ENCODE measurements around the gene VAMP5. TPM values are rescaled to one million over a fixed set of nuclear protein-coding genes. Genes with fewer than 3 reads are reported as not detected.
A peak's percentile ranks its signal among the peaks of the same experiment; 100 is the strongest.

VAMP5 gene
- polyA plus RNA-seq, 1 donor, result 18.0 TPM

GRCh38 chr2:85594715-85595300, 10.6 kb downstream of the VAMP5 start:
- WGBS (ENCODE audit: insufficient coverage, low lambda C conversion rate), result no CpG with 5 or more reads among the region's 13 CpGs
- Histone ChIP-seq H3K4me1 (ENCODE audit: control insufficient read depth, insufficient read depth, low read length) (peaks cover 30% of the 10 kb centered on the region), H3K9me3 (ENCODE audit: control insufficient read depth, low read depth, low read length) (no peaks in the 10 kb centered on the region), H3K27me3 (ENCODE audit: control insufficient read depth, insufficient read depth, low read length) (no peaks in the 10 kb centered on the region), H3K4me3 (ENCODE audit: low read length) (peak overlapping the region; percentile 82), H3K27ac (ENCODE audit: low read length) (peak overlapping the region; percentile 84), H3K36me3 (ENCODE audit: control insufficient read depth, insufficient read depth, low read length) (peaks cover 27% of the 10 kb centered on the region)
- DNase-seq, result no peak

DNA sequence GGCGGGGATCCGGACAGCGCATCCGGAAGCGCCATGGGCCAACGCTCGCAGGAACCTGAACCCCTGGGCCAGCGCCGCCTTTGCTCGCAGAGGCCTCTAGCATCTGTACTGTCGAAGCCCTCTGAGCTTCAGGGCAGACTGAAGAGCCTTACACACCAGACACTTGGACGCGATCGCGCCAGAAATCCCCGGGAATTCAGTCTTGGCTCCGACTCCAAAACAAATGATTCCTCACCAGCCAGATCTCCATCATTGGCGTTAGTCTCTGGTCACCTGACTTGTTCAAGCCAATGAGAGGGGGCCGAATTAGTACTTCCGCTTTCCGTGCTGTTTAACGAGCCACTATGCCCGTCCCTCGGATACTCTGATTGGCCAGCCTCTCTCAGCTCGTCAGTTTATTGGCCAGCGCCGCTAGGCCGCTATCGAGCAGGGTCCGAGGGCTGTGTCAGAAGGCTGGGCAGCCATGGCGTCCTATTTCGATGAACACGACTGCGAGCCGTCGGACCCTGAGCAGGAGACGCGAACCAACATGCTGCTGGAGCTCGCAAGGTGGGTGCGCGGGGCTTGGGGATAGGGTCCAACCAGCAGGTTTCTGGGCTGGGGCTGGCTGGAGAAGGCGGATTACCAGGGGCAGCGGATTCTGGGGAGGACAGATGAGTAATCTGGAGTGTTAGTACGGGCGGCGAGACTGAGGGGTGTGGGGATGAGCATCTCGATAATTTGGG, 11.2 kb downstream of the VAMP5 start, which contains the start of gene RNF181:
Gene RNF181 (plus strand): TSS at position 445 of the 725 bp plus-strand sequence. CDS start 19 bp downstream, at position 464.
- Histone ChIP-seq H3K9me3 (ENCODE audit: control insufficient read depth, low read depth, low read length) (no peaks in the 10 kb centered on the region), H3K4me1 (ENCODE audit: control insufficient read depth, insufficient read depth, low read length) (peaks cover 30% of the 10 kb centered on the region), H3K4me3 (ENCODE audit: low read length) (peak within 1 kb of the TSS; percentile 82), H3K27me3 (ENCODE audit: control insufficient read depth, insufficient read depth, low read length) (no peaks in the 10 kb centered on the region), H3K36me3 (ENCODE audit: control insufficient read depth, insufficient read depth, low read length) (peaks cover 33% of the 10 kb centered on the region), H3K27ac (ENCODE audit: low read length) (peak within 1 kb of the TSS; percentile 84)
- no CpG with 5 or more reads among the region's 47 CpGs for WGBS (ENCODE audit: insufficient coverage, low lambda C conversion rate)
- peak; percentile 97 to 98 for DNase-seq

- Histone ChIP-seq H3K36me3 (ENCODE audit: control insufficient read depth, insufficient read depth, low read length) (peaks cover 39% of the 10 kb centered on the region), H3K27me3 (ENCODE audit: control insufficient read depth, insufficient read depth, low read length) (no peaks in the 10 kb centered on the region), H3K9me3 (ENCODE audit: control insufficient read depth, low read depth, low read length) (no peaks in the 10 kb centered on the region), H3K4me3 (ENCODE audit: low read length) (peak overlapping the region; percentile 82), H3K4me1 (ENCODE audit: control insufficient read depth, insufficient read depth, low read length) (peaks cover 30% of the 10 kb centered on the region), H3K27ac (ENCODE audit: low read length) (peak overlapping the region; percentile 66)
- no CpG with 5 or more reads among the region's 10 CpGs for WGBS (ENCODE audit: insufficient coverage, low lambda C conversion rate)
- no peak for DNase-seq
Observed at GRCh38 chr2:85596026-85596333, 11.7 kb downstream of the VAMP5 start.

DNA sequence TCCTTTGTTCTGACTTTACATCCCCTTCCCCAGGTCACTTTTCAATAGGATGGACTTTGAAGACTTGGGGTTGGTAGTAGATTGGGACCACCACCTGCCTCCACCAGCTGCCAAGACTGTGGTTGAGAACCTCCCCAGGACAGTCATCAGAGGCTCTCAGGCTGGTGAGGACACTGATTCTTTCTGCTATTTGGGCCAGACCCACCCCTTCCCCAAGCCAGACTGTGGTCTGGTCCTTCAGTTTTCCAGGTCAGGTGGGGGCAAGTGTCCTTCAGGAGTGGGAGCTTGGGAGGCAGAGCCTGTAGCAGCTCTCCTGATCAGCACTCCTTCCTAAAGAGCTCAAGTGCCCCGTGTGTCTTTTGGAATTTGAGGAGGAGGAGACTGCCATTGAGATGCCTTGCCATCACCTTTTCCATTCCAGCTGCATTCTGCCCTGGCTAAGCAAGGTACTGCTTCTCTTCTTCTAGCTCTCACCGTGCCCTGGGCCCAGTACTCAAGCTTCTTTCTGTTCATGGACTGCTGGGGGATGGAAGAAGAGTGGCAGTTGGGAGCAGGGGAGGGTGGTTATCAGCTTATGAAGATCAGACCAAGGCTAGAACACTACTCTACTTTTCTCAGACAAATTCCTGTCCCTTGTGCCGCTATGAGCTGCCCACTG, 12.4 kb downstream of the VAMP5 start:
- no CpG with 5 or more reads among the region's 3 CpGs for WGBS (ENCODE audit: insufficient coverage, low lambda C conversion rate)
- no peaks in the 10 kb centered on the region for H3K27me3 ChIP-seq (ENCODE audit: control insufficient read depth, insufficient read depth, low read length)
- H3K9me3 ChIP-seq (ENCODE audit: control insufficient read depth, low read depth, low read length), result no peaks in the 10 kb centered on the region
- no peak for DNase-seq
- H3K27ac ChIP-seq (ENCODE audit: low read length), result no peak overlapping the region
- peaks cover 35% of the 10 kb centered on the region for H3K4me1 ChIP-seq (ENCODE audit: control insufficient read depth, insufficient read depth, low read length)
- peaks cover 42% of the 10 kb centered on the region for H3K36me3 ChIP-seq (ENCODE audit: control insufficient read depth, insufficient read depth, low read length)
- peak overlapping the region; percentile 82 for H3K4me3 ChIP-seq (ENCODE audit: low read length)

GRCh38 chr2:85597241-85597640, 13.0 kb downstream of the VAMP5 start:
- Histone ChIP-seq H3K27me3 (ENCODE audit: control insufficient read depth, insufficient read depth, low read length) (no peaks in the 10 kb centered on the region), H3K4me3 (ENCODE audit: low read length) (no peak overlapping the region), H3K36me3 (ENCODE audit: control insufficient read depth, insufficient read depth, low read length) (peaks cover 42% of the 10 kb centered on the region), H3K27ac (ENCODE audit: low read length) (no peak overlapping the region), H3K4me1 (ENCODE audit: control insufficient read depth, insufficient read depth, low read length) (peaks cover 37% of the 10 kb centered on the region), H3K9me3 (ENCODE audit: control insufficient read depth, low read depth, low read length) (no peaks in the 10 kb centered on the region)
- no peak for DNase-seq
- no CpG with 5 or more reads among the region's 5 CpGs for WGBS (ENCODE audit: insufficient coverage, low lambda C conversion rate)

DNA sequence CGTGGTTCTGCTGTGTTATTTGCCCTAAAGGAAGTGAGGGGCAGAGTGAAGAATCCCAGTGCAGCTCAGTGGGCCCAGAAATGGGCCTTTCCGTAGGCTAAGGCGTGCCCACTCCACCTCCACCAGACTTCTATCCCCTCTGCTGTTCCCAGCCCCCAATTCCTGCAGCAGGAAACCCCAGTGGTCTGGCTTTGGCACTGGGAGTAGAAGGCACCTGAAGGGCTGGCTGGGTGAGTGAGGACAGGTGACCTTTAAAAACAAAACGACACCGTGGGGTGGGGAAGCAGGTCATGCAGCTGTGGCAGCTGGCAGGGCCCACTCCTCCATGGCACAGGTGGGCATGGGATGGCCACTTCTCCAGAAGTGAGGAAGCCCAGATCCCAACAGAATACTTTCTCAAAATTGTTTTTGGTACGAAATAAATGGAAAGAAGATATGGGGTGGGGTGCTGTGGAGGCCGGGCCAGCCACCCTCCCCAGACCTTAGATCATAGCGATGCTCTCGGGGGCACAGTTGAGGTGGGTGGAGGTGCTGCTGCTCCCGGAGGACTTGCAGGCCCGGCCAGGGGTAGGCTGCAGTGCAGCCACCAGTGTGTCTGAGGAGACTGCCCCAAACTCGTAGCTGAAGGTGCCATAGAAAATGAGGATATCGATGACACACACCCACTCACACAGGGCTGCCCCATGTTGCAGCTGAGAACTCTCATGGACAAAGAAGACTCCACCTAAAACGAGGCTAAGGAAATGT, 14.5 kb downstream of the VAMP5 start:
- WGBS (ENCODE audit: insufficient coverage, low lambda C conversion rate), result no CpG with 5 or more reads among the region's 14 CpGs
- no peak overlapping the region for H3K4me3 ChIP-seq (ENCODE audit: low read length)
- H3K27me3 ChIP-seq (ENCODE audit: control insufficient read depth, insufficient read depth, low read length), result no peaks in the 10 kb centered on the region
- peaks cover 38% of the 10 kb centered on the region for H3K4me1 ChIP-seq (ENCODE audit: control insufficient read depth, insufficient read depth, low read length)
- H3K36me3 ChIP-seq (ENCODE audit: control insufficient read depth, insufficient read depth, low read length), result peaks cover 42% of the 10 kb centered on the region
- no peak overlapping the region for H3K27ac ChIP-seq (ENCODE audit: low read length)
- no peak for DNase-seq
- H3K9me3 ChIP-seq (ENCODE audit: control insufficient read depth, low read depth, low read length), result no peaks in the 10 kb centered on the region

- Histone ChIP-seq H3K27me3 (ENCODE audit: control insufficient read depth, insufficient read depth, low read length) (no peaks in the 10 kb centered on the region), H3K9me3 (ENCODE audit: control insufficient read depth, low read depth, low read length) (no peaks in the 10 kb centered on the region), H3K4me3 (ENCODE audit: low read length) (no peak overlapping the region), H3K4me1 (ENCODE audit: control insufficient read depth, insufficient read depth, low read length) (peaks cover 38% of the 10 kb centered on the region), H3K36me3 (ENCODE audit: control insufficient read depth, insufficient read depth, low read length) (peaks cover 42% of the 10 kb centered on the region), H3K27ac (ENCODE audit: low read length) (no peak overlapping the region)
- no CpG with 5 or more reads among the region's 17 CpGs for WGBS (ENCODE audit: insufficient coverage, low lambda C conversion rate)
- no peak for DNase-seq
Observed at GRCh38 chr2:85599468-85600234, 15.4 kb downstream of the VAMP5 start.

GRCh38 chr2:85600235-85600575, 16.0 kb downstream of the VAMP5 start:
- no CpG with 5 or more reads among the region's 3 CpGs for WGBS (ENCODE audit: insufficient coverage, low lambda C conversion rate)
- Histone ChIP-seq H3K4me3 (ENCODE audit: low read length) (no peak overlapping the region), H3K36me3 (ENCODE audit: control insufficient read depth, insufficient read depth, low read length) (peaks cover 42% of the 10 kb centered on the region), H3K9me3 (ENCODE audit: control insufficient read depth, low read depth, low read length) (no peaks in the 10 kb centered on the region), H3K27me3 (ENCODE audit: control insufficient read depth, insufficient read depth, low read length) (no peaks in the 10 kb centered on the region), H3K27ac (ENCODE audit: low read length) (no peak overlapping the region), H3K4me1 (ENCODE audit: control insufficient read depth, insufficient read depth, low read length) (peaks cover 36% of the 10 kb centered on the region)
- DNase-seq, result peak in 1 of 2 donors; percentile 1

DNA sequence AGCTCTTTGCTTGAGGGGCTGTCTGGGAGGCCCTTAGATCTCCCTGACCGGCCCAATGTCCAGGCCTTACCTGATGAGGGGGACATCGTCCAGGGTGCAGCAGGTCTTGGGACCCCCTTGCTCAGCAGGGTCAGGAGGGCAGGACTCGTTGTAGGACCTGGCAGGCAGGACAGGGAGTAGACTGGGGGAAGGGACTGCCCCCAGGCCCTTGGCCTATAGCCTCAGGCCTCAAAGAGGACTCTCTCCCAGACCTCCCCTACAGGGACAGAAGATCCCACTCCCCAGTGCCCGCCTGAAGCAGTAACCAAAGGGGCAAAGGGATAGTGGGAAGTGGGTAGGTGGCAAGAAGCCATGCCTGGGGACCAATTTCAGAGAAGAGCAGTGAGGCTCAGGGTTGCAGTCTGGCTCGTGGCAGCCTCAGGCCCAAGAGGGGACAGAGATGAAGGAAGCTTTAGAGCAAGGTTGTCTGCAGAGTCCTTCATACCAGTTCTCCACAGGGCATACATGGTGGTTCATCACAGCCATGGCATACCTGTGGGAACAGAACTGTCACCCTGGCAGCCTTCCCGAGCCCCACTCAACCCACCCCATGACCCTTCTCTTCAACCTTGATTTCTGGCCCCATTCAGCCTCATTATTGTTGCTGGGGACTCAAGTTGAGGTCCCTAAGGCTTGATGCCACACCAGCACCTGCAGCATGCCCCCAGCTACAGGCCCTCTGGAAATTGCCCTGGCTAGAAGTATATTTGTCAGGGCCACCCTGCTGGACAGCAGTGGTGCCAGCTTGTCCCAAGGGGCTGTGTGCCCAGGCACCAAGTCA, 16.9 kb downstream of the VAMP5 start:
- Histone ChIP-seq H3K4me3 (ENCODE audit: low read length) (peak overlapping the region; percentile 91), H3K27ac (ENCODE audit: low read length) (no peak overlapping the region), H3K27me3 (ENCODE audit: control insufficient read depth, insufficient read depth, low read length) (no peaks in the 10 kb centered on the region), H3K4me1 (ENCODE audit: control insufficient read depth, insufficient read depth, low read length) (peaks cover 36% of the 10 kb centered on the region), H3K9me3 (ENCODE audit: control insufficient read depth, low read depth, low read length) (no peaks in the 10 kb centered on the region), H3K36me3 (ENCODE audit: control insufficient read depth, insufficient read depth, low read length) (peaks cover 43% of the 10 kb centered on the region)
- WGBS (ENCODE audit: insufficient coverage, low lambda C conversion rate), result no CpG with 5 or more reads among the region's 6 CpGs
- DNase-seq, result peak in 1 of 2 donors; percentile 4
